ENCODE results near the gene TOB1.
"Not testable (repeated sequence)": the region's sequence is repeated elsewhere in the genome, so short reads cannot be mapped to it uniquely, and the experiment has no call there.

TOB1 gene

DNA sequence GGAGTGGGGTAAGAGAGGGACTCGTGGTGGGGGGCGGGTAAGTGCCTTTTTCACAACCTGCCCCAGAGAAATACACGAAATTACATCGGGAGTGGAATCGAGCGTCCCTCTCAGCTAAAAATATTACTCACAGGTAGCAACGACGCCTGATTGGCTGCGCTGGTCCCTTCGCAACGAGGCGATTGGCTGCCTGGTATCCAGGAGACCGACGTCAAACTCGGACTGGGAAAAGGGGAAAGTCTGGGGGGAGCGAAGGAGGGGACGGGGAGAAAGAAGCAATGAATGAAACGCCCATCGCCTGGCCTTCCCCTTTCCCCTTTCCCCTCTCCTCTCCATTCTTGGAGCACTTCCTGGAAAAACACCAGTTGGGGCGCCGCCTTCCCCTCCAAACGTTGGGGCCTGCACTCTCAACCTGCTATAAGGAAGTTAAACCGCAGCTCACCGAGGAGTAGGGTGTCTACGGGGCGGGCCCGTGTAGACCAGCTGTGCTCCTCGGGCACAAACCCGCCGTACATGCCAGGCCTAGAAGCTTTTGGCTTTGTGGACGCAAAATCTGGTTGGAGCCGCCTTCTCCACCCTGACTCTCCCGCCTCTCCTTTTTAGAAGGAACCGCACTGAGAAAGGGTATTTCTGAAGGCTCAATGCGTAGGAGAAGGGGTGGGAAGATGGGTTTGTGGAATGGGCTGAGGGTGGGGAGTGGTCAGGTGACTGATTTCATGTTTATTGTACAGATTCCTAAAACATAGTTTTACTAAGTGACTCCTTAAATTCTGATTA is 1.4 kb upstream of the TOB1 start:
- peak; percentile 74 for DNase-seq

DNA sequence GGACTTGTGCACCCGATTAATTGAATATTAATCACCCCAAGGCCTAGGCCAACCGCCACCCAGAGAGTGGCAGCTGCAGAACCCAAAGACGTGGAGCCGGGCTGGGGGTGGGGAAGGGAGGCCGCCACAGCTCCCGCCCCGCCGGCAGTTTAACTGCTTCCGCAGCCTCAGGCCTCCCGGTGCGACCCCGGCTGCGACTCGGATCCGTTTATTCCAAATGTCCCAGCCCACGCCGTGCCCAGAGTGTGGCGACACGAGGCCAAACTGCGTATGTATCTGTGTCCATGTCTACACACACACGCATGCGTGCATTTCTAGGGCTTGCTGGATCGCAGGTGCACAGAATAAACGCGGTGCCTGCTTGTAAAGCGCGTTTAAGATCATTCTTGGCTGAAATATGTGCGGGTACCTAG is 802 bp upstream of the TOB1 start:
- DNase-seq, result peak; percentile 59

DNA sequence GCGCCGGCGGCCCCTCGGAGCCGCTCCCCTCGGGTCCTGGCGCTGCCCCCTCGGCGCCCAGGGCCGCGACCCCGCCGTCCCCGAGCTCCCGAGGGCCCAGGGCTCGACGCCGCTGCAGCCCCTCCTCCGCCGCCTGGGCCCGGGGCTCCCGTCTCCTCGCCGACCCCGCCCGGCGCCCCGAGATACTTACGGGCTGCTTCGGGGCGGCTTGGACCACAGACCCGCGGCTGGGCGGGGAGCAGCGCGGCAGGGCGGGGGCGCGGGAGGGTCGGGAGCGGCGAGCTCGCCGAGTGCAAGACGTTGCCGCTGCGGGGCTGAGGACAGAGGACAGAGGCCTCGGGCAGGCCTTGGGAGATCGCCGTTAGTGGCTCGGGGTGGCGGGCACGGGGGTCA is 290 bp downstream of the TOB1 start:
- no peak for DNase-seq

GRCh38 chr17:50865060-50865867 is 890 bp downstream of the TOB1 start:
- DNase-seq, result peak; percentile 29

- DNase-seq, result no peak
Measured at GRCh38 chr17:50864747-50865059, 1.5 kb downstream of the TOB1 start.

DNA sequence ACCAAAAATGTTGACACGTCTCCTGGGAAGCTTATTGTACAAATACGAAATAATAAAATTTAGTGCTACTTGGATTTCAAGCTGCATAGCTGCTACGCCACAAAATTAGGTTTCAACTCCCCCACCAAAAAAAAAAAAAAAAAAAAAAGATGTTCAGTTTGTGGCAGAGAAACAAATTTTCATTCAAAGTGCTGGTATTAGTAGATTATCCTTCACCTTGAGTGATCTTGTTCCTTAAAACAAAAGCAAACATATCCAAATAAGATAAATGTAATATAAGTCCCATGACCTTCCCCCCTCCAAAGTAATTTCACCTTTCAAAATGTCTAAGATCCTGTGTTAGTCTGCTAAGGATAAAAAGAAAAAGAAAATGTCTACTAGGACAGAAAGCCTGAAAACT is 2.2 kb downstream of the TOB1 start:
- DNase-seq, result no peak

DNA sequence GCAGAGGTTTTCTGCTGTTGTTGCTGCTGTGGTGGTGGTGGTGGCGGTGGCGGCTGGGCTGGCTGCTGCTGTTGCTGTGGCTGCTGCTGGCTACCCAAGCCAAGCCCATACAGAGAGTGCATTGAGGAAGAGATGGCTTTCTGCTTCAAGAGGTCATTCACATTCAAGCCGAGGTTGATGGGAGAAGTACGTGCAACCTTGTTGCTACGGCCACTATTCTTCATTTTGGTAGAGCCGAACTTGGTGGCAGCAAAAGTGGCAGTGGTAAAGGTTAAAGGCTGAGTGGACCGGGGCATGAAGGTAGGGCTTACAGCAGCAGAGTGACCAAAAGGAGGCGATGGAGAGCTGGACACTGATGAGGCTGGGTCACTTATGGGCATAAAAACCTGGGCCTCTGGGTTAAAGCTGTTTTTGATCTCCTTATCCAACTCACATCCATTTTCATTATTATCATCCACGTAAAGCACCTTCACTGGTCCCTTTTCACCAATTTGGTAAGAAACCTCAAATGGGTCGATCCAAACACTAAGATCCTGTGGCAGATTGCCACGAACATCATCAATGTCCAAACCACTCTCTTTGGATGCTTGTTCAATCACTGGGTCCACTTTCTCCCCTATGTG is 2.8 kb downstream of the TOB1 start:
- no peak for DNase-seq

DNA sequence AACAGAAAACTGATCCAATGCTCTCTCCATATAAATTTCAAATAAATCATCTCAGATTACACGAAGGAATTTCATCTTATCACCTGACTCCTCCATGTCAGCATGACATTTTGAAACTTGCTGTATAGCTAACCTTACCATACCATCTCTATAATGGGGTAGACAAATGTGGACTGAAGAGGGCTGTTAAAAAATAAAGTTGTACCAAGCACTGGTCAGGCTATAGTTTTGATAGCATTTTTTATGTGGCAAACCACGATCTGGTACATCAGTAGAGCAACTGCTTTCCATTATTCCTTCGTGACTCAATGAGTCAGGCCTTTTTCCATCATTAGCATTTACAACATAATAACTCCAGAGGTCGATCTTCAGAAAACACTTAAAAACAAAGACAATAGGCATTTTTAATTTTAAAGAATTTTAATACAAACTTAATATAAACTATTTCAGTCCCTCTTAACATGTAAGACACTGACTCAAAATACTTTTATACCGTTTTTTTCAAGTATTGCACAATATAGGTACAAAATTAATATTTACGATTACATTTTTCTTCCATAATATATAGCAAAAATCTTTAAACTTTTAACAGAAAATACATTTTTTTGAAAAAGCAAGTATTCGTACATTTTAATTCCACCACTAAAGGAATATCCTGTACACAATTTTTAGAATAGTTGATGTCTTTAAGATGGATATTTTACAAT is 4.2 kb downstream of the TOB1 start:
- DNase-seq, result no peak

DNA sequence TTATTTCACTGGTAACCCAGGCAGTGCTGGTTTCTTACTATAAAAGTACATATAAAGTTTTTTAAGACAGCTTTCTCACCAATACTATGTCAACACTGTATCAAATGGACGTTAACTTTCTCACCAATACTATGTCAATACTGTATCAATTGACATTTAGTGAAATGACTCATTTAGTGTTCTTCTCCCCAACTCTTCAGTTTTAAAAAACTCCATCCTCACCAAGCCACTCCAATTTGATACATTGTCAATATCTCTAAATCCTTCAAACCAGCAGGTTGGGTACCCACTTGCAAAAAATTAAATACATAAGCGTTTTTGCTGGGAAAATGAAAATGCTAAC is 4.8 kb downstream of the TOB1 start:
- no peak for DNase-seq

DNA sequence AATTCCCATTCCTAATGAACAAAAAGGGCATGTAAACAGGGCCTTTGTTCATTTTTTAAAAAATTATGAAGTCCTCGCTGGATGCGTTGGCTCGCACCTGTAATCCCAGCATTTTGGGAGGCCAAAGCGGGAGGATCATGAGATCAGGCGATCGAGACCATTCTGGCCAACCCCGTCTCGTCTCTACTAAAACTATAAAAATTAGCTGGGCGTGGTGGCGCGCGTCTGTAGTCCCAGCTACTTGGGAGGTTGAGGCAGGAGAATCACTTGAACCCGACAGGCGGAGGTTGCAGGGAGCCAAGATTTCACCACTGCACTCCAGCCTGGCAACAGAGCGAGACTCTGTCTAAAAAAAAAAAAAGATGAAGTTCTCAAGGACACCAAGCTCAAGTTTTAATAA is 6.4 kb downstream of the TOB1 start:
- not testable (repeated sequence) for DNase-seq

GRCh38 chr17:50858486-50859225 is 7.5 kb downstream of the TOB1 start:
- no peak for DNase-seq

DNA sequence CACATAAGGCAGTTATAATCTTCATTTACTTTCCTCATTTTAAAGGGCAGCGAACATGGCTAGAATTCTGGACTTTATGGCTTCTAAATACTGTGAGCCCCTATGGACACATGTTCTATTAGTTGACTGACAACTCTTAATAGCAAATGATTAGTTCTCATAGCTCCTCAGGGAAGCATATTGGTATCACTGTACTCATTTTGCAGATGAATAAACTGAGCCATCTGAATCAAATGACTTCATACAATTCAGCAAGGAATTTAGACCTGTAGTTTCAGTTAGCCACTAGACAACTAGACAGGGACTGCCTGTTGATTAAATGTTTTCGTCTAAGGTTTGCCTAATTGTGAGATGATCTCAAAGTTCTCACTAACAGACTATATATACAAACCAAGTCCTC is 9.7 kb downstream of the TOB1 start:
- DNase-seq, result no peak

GRCh38 chr17:50855708-50856330 is 10.3 kb downstream of the TOB1 start:
- no peak for DNase-seq

DNA sequence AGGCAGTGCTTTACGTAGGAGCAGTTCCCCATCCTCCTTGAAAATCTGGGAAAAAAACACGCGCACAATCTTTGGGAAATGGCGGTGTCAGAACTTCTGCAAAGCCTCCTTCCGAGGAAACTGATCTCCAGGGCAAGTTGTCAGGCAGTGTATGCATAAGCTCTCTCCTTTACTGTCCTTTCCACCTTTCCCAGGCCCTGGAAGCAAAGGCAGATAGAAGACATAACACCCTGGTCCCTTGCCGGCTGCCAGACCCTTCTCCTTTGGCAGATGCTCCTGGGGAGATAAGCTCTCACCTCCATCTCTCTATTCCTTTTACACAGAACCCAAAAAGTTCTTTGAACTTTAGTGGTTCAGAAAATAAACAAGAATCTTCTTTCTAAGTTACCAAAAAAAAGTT is 12.4 kb downstream of the TOB1 start:
- no peak for DNase-seq

GRCh38 chr17:50853015-50853615 is 13.0 kb downstream of the TOB1 start:
- no peak for DNase-seq

GRCh38 chr17:50850640-50851039 is 15.5 kb downstream of the TOB1 start:
- DNase-seq, result no peak

- DNase-seq, result no peak
Measured at GRCh38 chr17:50848711-50849110, 17.4 kb downstream of the TOB1 start.

GRCh38 chr17:50848039-50848438 is 18.1 kb downstream of the TOB1 start:
- DNase-seq, result no peak

DNA sequence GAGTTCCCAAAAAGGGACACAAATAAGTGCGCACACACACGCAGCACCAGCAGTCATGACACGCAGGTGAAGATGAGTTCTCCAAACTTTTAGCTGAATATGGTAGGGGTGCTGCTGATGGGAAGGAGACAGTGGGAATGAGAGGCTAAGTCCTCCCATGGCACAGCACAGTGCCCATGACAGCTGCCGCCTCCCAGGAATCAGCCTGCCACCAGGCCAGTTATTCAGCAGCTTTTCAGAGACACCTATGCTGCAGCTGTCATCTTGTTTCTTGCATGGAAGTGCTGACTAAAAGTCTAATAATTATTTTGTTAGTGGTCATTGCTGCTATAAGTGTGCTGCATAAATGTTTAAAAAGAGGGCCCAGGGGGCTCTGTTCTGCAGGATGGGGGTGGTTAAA is 18.6 kb downstream of the TOB1 start:
- DNase-seq, result no peak

GRCh38 chr17:50845240-50846147 is 20.7 kb downstream of the TOB1 start:
- no peak for DNase-seq
